Activated CD4-positive, alpha-beta T cell treated with anti-CD3 and anti-CD28 coated beads, Interleukin-2, amount 50 U/mL, for 16 hours (primary cell): Measurements from ENCODE around the gene ATP8B1.

ENCODE experiments used
- DNase-seq: peaks from one replicate; pipeline ENCODE4 v3.0.0-alpha.2; 2020

Gene ATP8B1

DNA sequence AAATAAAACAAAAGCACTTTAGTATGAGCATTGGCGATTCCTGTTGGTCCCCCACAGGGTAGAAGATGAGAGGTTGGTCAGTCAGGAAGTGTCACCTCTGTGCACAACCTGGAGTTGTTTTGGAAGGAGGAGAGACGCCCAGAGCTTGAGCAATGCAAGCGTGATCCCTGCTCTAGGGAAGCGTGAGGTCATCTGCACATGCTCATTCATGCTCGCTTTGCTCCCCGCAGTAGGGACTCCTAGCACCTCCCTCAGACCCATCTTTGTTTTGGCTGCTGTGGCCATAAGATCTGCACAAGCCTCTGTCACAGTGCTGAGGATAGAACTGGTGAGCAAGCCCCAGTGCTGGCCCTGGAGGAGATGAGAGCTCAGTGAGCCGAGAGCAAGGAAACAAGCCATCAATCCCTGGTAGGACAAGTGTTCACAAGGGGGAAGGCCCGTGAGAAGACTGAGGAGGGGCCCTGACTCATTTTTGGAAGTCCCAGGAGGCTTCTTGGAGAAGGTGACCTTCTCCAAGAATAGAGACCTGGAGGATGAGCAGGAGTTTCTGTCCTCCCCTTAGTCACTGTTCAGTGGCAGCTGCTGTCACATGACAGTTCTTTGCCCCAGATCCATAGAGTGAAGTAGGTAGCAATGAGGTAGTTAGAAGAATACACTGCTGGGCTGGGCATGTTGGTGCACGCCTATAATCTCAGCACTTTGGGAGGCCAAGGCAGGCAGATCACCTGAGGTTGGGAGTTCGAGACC is 13.3 kb upstream of the ATP8B1 start:
- no peak for DNase-seq

DNA sequence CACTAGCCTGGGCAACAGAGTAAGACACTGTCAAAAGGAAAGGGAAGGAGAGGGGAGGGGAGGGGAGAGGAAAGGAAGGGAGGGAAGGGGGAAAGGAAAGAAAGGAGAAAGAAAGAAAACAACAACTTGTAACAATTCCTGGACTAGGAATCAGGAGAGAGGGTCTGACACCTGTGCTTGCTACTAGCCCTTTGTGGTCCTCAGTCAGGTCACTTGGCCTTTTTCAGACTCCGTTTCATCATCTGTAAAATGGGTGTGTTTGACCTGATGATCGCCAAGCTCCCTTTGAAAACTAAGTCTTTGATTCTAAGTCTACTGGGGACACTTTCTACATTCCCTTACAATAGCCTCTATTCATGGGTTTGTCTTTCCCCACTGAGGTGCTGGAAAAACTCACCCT is 11.4 kb upstream of the ATP8B1 start:
- no peak for DNase-seq

DNA sequence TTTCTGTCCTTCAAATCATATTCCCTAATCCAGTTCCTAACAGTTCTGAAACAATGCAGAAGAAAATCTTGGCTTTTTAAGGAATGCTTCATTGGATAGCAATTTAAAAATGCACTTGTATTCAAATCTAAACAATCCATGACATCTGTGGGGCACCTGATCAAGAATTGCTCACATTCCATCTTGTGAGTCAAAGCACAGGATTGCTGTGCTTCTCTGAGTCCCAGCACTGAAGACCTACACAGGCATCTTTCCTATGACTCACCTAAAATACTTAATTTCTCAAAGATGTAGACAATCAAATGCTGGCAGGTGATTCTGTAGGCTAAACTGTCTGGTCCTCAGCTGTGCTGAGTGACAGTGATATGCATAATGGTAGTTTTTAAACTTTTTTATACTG is 10.1 kb upstream of the ATP8B1 start:
- no peak for DNase-seq

DNA sequence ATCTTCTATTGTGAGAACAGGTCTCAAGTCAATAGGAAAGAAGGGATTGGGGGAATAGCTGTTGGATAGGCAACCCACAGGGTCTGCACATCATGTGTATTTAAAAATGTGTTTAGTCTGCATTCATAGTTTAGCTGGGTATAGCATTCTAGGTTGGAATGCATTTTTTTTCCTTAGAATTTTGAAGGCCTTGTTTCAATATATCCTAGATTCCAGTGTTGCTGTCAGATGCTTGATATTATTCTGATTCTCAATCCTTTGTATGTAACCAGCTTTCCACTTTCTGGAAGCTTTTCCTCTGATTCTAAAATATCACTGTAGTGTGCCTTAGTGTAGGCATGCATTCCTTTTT is 9.0 kb upstream of the ATP8B1 start:
- no peak for DNase-seq

- DNase-seq: no peak
Measured at GRCh38 chr18:57811477-57812125, 8.5 kb upstream of the ATP8B1 start.

DNA sequence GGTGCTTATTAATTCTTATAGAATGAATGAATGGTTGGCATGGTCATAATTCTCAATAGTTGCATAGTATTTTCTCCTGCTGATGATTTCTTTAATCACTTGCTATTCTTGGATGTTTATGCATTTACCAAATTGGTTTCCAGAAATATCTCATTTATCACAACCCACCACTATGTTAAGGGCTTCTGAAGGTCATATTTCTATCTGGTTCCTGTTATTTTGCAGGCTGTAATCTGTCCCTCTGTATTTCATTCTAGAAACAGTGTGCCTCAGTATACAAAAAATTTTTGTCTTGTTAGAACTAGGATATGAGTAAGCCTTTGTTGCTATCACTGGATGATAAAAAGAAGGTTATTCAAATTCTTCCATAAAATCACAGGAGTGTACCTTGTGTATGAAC is 6.1 kb upstream of the ATP8B1 start:
- DNase-seq: no peak

GRCh38 chr18:57807336-57808117 is 4.4 kb upstream of the ATP8B1 start:
- DNase-seq: no peak

- DNase-seq: no peak
Measured at GRCh38 chr18:57806978-57807285, 3.8 kb upstream of the ATP8B1 start.

DNA sequence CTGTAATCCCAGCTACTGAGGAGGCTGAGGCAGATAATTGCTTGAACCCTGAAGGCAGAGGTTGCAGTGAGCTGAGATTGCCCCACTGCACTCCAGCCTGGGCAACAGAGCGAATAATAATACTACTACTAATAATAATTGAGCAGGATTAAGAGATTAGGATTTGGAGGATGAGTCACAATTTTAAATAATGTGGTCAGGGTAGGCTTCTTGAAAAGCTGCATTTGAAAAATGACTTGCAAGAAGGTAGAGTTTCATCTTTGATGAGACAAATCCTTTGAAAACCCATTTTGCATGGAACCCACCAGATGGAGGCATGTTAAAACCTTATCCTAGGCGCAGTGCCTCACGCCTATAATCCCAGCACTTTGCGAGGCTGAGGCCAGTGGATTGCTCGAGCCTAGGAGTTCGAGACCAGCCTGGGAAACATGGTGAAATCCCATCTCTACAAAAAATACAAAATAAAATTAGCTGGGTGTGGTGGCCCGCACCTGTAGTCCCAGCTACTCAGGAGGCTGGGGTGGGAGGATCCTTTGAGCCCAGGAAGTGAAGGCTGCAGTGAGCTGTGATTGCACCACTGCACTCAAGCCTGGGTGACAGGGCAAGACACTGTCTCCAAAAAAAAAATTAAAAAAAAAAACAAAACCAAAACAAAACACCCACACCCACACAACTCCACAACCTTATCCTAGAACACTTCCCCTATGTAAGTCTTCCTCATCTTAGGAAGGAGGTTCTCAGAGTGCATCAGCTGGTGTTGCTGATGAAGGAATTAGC is 3.3 kb upstream of the ATP8B1 start:
- DNase-seq: no peak

GRCh38 chr18:57805117-57805516 is 2.0 kb upstream of the ATP8B1 start:
- DNase-seq: no peak

- no peak for DNase-seq
Measured at GRCh38 chr18:57804557-57804956, 1.4 kb upstream of the ATP8B1 start.

GRCh38 chr18:57802213-57803102 is 657 bp downstream of the ATP8B1 start:
- DNase-seq: no peak

DNA sequence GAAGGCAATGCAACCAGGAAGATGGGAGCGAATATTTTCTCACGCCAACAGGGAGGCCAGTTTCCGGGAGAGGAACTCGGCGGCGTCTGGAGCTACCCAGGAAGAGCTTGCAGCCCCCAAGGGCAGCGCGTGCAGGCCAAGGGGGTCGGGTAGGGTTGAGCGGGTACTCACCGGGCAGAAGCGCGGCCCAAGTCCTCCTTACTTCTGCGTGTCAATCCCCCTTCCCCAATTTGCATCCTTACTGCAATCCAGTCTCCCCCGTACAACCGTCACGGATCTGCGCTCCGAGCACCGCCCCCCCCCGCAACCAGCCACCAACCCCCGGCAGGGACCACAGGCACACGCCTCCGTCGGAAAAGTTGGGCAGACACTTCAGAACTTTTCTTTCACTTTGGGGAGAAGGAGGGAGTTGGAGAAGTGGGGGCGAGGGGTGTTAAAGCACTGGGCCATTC is 1.3 kb downstream of the ATP8B1 start:
- DNase-seq: no peak

GRCh38 chr18:57801325-57801724 is 1.8 kb downstream of the ATP8B1 start:
- no peak for DNase-seq

DNA sequence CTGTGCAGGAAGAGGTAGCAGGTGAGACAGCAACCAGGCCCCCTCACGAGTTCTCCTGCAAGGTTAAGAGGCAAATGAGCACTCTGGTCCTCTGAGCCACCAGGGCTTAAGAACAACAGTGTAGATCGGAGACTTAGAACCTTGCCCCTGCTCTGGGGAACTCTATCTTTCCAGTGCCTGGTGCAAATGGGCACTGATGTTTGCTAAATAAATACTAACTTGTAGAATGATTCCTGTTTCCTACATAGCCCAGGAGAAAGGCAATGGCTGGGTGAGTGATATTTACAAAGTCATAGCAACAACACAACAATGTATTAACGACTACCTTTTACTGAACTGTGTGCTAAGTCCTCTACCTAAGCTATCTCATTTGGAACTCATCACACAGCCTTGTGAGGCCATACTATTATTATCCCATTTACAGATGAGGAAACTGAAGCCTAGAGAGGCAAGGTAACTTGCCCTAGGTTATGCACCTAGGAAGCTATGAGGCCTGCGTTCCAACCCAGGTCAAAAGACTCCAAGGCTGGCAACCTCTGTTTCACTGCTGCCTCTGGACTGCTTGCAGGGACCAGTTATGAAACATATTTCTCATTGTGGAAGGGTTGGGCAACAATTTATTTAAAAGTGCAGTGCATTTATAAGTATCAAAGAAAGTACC is 4.3 kb downstream of the ATP8B1 start:
- no peak for DNase-seq

- no peak for DNase-seq
Measured at GRCh38 chr18:57797209-57797651, 5.9 kb downstream of the ATP8B1 start.

- no peak for DNase-seq
Measured at GRCh38 chr18:57794951-57795728, 8.0 kb downstream of the ATP8B1 start.

- no peak for DNase-seq
Measured at GRCh38 chr18:57793302-57793986, 9.7 kb downstream of the ATP8B1 start.

- DNase-seq: no peak
Measured at GRCh38 chr18:57792631-57793301, 10.3 kb downstream of the ATP8B1 start.

- DNase-seq: no peak
Measured at GRCh38 chr18:57791911-57792310, 11.2 kb downstream of the ATP8B1 start.
